HG03280 (cell line): ENCODE measurements around the gene POMT2.
"Not testable (repeated sequence)": the region's sequence is repeated elsewhere in the genome, so short reads cannot be mapped to it uniquely, and the experiment has no call there.

Source experiments
- ATAC-seq: cut with Tn5 transposase; IDR thresholded peaks from one replicate; pipeline ENCODE4 v1.9.1; 2021; ENCODE audit warnings: mild to moderate bottlenecking, moderate library complexity; ENCODE audit not compliant: unreplicated experiment

POMT2 gene

GRCh38 chr14:77320238-77320935 lies at the start of gene POMT2:
POMT2 (minus strand) TSS chr14:77320883; CDS start chr14:77320681, 202 bp downstream.
- ATAC-seq: peak; percentile 66

GRCh38 chr14:77369285-77369684 lies 48.6 kb upstream of the POMT2 start:
- ATAC-seq: no peak

- no peak for ATAC-seq
Observed at GRCh38 chr14:77364146-77364545, 43.5 kb upstream of the POMT2 start.

GRCh38 chr14:77359626-77360025 lies 38.9 kb upstream of the POMT2 start:
- ATAC-seq: no peak

GRCh38 chr14:77356899-77357298 lies 36.2 kb upstream of the POMT2 start:
- no peak for ATAC-seq

- ATAC-seq: no peak
Observed at GRCh38 chr14:77355811-77356210, 35.1 kb upstream of the POMT2 start.

- ATAC-seq: no peak
Observed at GRCh38 chr14:77353469-77354141, 32.9 kb upstream of the POMT2 start.

GRCh38 chr14:77347751-77348150 lies 27.1 kb upstream of the POMT2 start:
- ATAC-seq: no peak

GRCh38 chr14:77346495-77346894 lies 25.8 kb upstream of the POMT2 start:
- no peak for ATAC-seq

- ATAC-seq: no peak
Observed at GRCh38 chr14:77344377-77344996, 23.8 kb upstream of the POMT2 start.

GRCh38 chr14:77343662-77344061 lies 23.0 kb upstream of the POMT2 start:
- ATAC-seq: no peak

- no peak for ATAC-seq
Observed at GRCh38 chr14:77342726-77343397, 22.2 kb upstream of the POMT2 start.

GRCh38 chr14:77340389-77340788 lies 19.7 kb upstream of the POMT2 start:
- ATAC-seq: no peak

- no peak for ATAC-seq
Observed at GRCh38 chr14:77339407-77339806, 18.7 kb upstream of the POMT2 start.

GRCh38 chr14:77338302-77338701 lies 17.6 kb upstream of the POMT2 start:
- no peak for ATAC-seq

- no peak for ATAC-seq
Observed at GRCh38 chr14:77337880-77338279, 17.2 kb upstream of the POMT2 start.

- ATAC-seq: not testable (repeated sequence)
Observed at GRCh38 chr14:77337255-77337654, 16.6 kb upstream of the POMT2 start.

GRCh38 chr14:77335576-77335975 lies 14.9 kb upstream of the POMT2 start:
- ATAC-seq: no peak

- no peak for ATAC-seq
Observed at GRCh38 chr14:77329872-77330271, 9.2 kb upstream of the POMT2 start.

GRCh38 chr14:77327111-77327510 lies 6.4 kb upstream of the POMT2 start:
- no peak for ATAC-seq

GRCh38 chr14:77325746-77326094 lies 5.0 kb upstream of the POMT2 start:
- no peak for ATAC-seq
